Measurements from ENCODE around the gene KCNIP1. TPM values are rescaled to one million over a fixed set of nuclear protein-coding genes. Genes with fewer than 3 reads are reported as not detected.

KCNIP1 gene
- polyA plus RNA-seq, 1 of the 3 experiments (the other 2 are of a cell fraction), result 1.3 TPM

GRCh38 chr5:170573660-170574059 lies 69.8 kb downstream of the KCNIP1 start:
- no peak overlapping the region for H3K27ac ChIP-seq (ENCODE audit: low read depth in 2 of 2, low read length in 1 of 2)
- 43% methylated on average over 1 of the region's 1 CpG for WGBS (ENCODE audit: low lambda C conversion rate)
- H4K20me1 ChIP-seq (ENCODE audit: insufficient read depth), result no peaks in the 10 kb centered on the region
- H3K9ac ChIP-seq, result no peak overlapping the region
- H3K9me3 ChIP-seq, result no peaks in the 10 kb centered on the region
- H3K36me3 ChIP-seq (replicated peaks in 1 of 2; ENCODE audit: control insufficient read depth in 1 of 2, insufficient read depth in 2 of 2, low read length in 1 of 2), result no peaks in the 10 kb centered on the region
- H3K4me2 ChIP-seq, result no peak overlapping the region
- H3F3A ChIP-seq (replicated peaks; ENCODE audit: insufficient read depth), result no peaks in the 10 kb centered on the region
- H3K4me1 ChIP-seq (ENCODE audit: control insufficient read depth in 1 of 2, insufficient read depth in 2 of 2, low read depth in 1 of 2, low read length in 1 of 2), result no peaks in the 10 kb centered on the region
- POLR2A ChIA-PET, result no interaction called here
- H3K79me2 ChIP-seq (ENCODE audit: insufficient read depth), result no peaks in the 10 kb centered on the region
- no peaks in the 10 kb centered on the region for H3K9me2 ChIP-seq
- TF ChIP-seq TEAD4 (IDR thresholded peaks at IDR 0.05; ENCODE audit: borderline replicate concordance, insufficient read depth), result no peak
- no peak for TF ChIP-seq EZH2phosphoT487 (IDR thresholded peaks at IDR 0.05; ENCODE audit: borderline replicate concordance, low read depth)
- no peak for TF ChIP-seq SIN3A (IDR thresholded peaks at IDR 0.05; ENCODE audit: borderline replicate concordance, low read depth, low read length)
- TF ChIP-seq USF1 (IDR thresholded peaks at IDR 0.05; ENCODE audit: borderline replicate concordance, low read depth), result no peak
- TF ChIP-seq RFX5 (IDR thresholded peaks at IDR 0.05; ENCODE audit: low read length), result no peak
- TF ChIP-seq MXI1 (IDR thresholded peaks at IDR 0.05; ENCODE audit: low read depth, low read length), result no peak
- no peak for TF ChIP-seq GATA2 (CRISPR knock-in tag; IDR thresholded peaks at IDR 0.05)
- TF ChIP-seq YY1 (IDR thresholded peaks at IDR 0.05; ENCODE audit: low read depth), result no peak
- TF ChIP-seq FOXM1 (IDR thresholded peaks at IDR 0.05; ENCODE audit: low read depth), result no peak
- CTCF ChIA-PET, result interaction anchor here (0.9 to 1.4 kb wide), 2 partner anchors 58 to 140 kb away, joined by 4 read pairs; no protein-coding TSS in a partner anchor
- no peak overlapping the region for H2AFZ ChIP-seq (ENCODE audit: low read depth)
- peaks cover 4% of the 10 kb centered on the region for H3K27me3 ChIP-seq (ENCODE audit: insufficient read depth)
- H3K4me3 ChIP-seq (ENCODE audit: low read depth in 2 of 2, low read length in 1 of 2), result no peak overlapping the region
- no peak for DNase-seq

GRCh38 chr5:170576602-170577535 lies 73.0 kb downstream of the KCNIP1 start:
- no peaks in the 10 kb centered on the region for H3K79me2 ChIP-seq (ENCODE audit: insufficient read depth)
- H4K20me1 ChIP-seq (ENCODE audit: insufficient read depth), result no peaks in the 10 kb centered on the region
- no peaks in the 10 kb centered on the region for H3K4me1 ChIP-seq (ENCODE audit: control insufficient read depth in 1 of 2, insufficient read depth in 2 of 2, low read depth in 1 of 2, low read length in 1 of 2)
- 58% methylated on average over 11 of the region's 11 CpGs for WGBS (ENCODE audit: low lambda C conversion rate)
- H3K4me3 ChIP-seq (ENCODE audit: low read depth in 2 of 2, low read length in 1 of 2), result no peak overlapping the region
- no peaks in the 10 kb centered on the region; the same call in 1 of the 2 replicates for H3K27me3 ChIP-seq (ENCODE audit: insufficient read depth)
- POLR2A ChIA-PET, result no interaction called here
- H3K4me2 ChIP-seq, result no peak overlapping the region
- no peak for DNase-seq
- no peaks in the 10 kb centered on the region for H3F3A ChIP-seq (replicated peaks; ENCODE audit: insufficient read depth)
- no peaks in the 10 kb centered on the region for H3K9me2 ChIP-seq
- no peaks in the 10 kb centered on the region for H3K9me3 ChIP-seq
- no peak overlapping the region for H3K9ac ChIP-seq
- no peak overlapping the region for H2AFZ ChIP-seq (ENCODE audit: low read depth)
- H3K36me3 ChIP-seq (replicated peaks in 1 of 2; ENCODE audit: control insufficient read depth in 1 of 2, insufficient read depth in 2 of 2, low read length in 1 of 2), result no peaks in the 10 kb centered on the region
- CTCF ChIA-PET, result interaction anchor here (0.7 to 0.9 kb wide), 2 partner anchors 40 to 141 kb away, joined by 3 read pairs; no protein-coding TSS in a partner anchor
- H3K27ac ChIP-seq (ENCODE audit: low read depth in 2 of 2, low read length in 1 of 2), result no peak overlapping the region
- TF ChIP-seq GATA2 (CRISPR knock-in tag; IDR thresholded peaks at IDR 0.05) (no peak), ELF1 (IDR thresholded peaks at IDR 0.05) (no peak), YY1 (IDR thresholded peaks at IDR 0.05; ENCODE audit: low read depth) (no peak), NRF1 (IDR thresholded peaks at IDR 0.05; ENCODE audit: low read depth, low read length) (no peak), PBX3 (IDR thresholded peaks at IDR 0.05) (no peak), ZBTB33 (IDR thresholded peaks at IDR 0.05; ENCODE audit: borderline replicate concordance, low read depth) (no peak), CTCF (IDR thresholded peaks at IDR 0.05) (no peak), TEAD4 (IDR thresholded peaks at IDR 0.05; ENCODE audit: borderline replicate concordance, insufficient read depth) (no peak), MXI1 (IDR thresholded peaks at IDR 0.05; ENCODE audit: low read depth, low read length) (no peak), JUND (IDR thresholded peaks at IDR 0.05) (no peak), GABPA (IDR thresholded peaks at IDR 0.05; ENCODE audit: low read depth) (no peak), EZH2phosphoT487 (IDR thresholded peaks at IDR 0.05; ENCODE audit: borderline replicate concordance, low read depth) (no peak), MAX (IDR thresholded peaks at IDR 0.05; ENCODE audit: low read depth) (no peak), FOXM1 (IDR thresholded peaks at IDR 0.05; ENCODE audit: low read depth) (no peak), IRF3 (IDR thresholded peaks at IDR 0.05; ENCODE audit: low read depth, low read length) (no peak), SIN3A (IDR thresholded peaks at IDR 0.05; ENCODE audit: borderline replicate concordance, low read depth, low read length) (no peak)

All from SK-N-SH (cell line).